ENCODE measurements around the gene NFATC4. TPM values are rescaled to one million over a fixed set of nuclear protein-coding genes. Genes with fewer than 3 reads are reported as not detected.

The NFATC4 gene
- total RNA-seq, 1 experiment from 2014 or later = 0.44 TPM

DNA sequence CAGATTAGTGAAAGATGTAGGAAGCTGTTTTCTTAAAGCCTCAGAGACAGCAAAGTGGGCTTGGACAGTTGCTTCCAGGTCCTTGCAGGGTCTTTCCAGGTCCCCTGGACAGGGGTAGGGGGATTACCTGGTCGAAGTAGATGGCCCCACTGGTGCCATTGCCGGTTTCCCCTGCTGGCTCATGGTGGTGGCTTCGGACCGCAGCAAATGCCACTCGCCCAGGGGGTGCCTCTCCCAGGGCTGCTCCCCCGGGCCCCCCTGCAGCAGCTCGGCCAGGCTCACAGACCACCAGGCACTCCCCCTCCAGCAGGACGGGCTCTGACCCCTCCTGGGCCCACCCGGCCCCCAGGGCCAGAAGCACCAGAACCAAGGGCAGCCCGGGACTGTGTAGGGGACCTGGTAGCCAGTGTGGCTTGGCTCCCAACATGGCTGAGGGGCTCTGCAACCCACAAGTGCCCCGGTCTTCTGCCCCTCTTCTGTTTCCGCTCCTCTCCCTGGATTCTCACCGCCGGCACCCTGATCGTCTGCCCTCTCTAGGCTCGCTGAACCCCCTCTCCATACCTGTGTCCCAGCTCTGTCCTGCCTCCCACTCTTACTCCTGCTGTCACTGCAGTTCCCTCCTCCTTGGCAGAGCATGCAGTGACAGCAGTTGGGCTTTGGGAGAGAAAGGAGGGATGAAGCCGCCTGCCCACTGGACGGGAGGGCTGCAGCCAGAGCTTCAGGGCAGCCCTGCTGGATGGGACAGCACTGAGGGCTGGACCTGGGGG lies 60.8 kb downstream of the NFATC4 start:
- DNase-seq (ENCODE audit: low read depth) = no peak

Other genes starting within 250 kb of the NFATC4 start
- 0.27 TPM in 1 of 2 replicates, not detected in the other for gene FITM1, start 237.5 kb upstream of the NFATC4 start, total RNA-seq (2014; rRNA removed; shearing (Covaris generic))
- gene PSME1, start 232.0 kb upstream of the NFATC4 start, total RNA-seq (2014; rRNA removed; shearing (Covaris generic)) = 358 and 437 TPM in 2 replicates
- gene EMC9, start 226.6 kb upstream of the NFATC4 start, total RNA-seq (2014; rRNA removed; shearing (Covaris generic)) = 30.1 and 30.6 TPM in 2 replicates
- 342 and 389 TPM in 2 replicates for gene PSME2, start 221.6 kb upstream of the NFATC4 start, total RNA-seq (2014; rRNA removed; shearing (Covaris generic))
- 64.9 and 68.0 TPM in 2 replicates for gene RNF31, start 220.7 kb upstream of the NFATC4 start, total RNA-seq (2014; rRNA removed; shearing (Covaris generic))
- 153 and 160 TPM in 2 replicates for gene IRF9, start 206.9 kb upstream of the NFATC4 start, total RNA-seq (2014; rRNA removed; shearing (Covaris generic))
- gene REC8, start 196.1 kb upstream of the NFATC4 start, total RNA-seq (2014; rRNA removed; shearing (Covaris generic)) = 1.3 and 4.8 TPM in 2 replicates
- 26.8 and 141 TPM in 2 replicates for gene IPO4, start 179.4 kb upstream of the NFATC4 start, total RNA-seq (2014; rRNA removed; shearing (Covaris generic))
- gene TM9SF1, start 172.7 kb upstream of the NFATC4 start, total RNA-seq (2014; rRNA removed; shearing (Covaris generic)) = 132 and 141 TPM in 2 replicates
- gene TSSK4, start 162.5 kb upstream of the NFATC4 start, total RNA-seq (2014; rRNA removed; shearing (Covaris generic)) = not detected in 2 replicates
- 36.5 and 44.8 TPM in 2 replicates for gene CHMP4A, start 154.7 kb upstream of the NFATC4 start, total RNA-seq (2014; rRNA removed; shearing (Covaris generic))
- gene MDP1, start 152.1 kb upstream of the NFATC4 start, total RNA-seq (2014; rRNA removed; shearing (Covaris generic)) = 16.9 and 23.4 TPM in 2 replicates
- gene NEDD8, start 135.8 kb upstream of the NFATC4 start, total RNA-seq (2014; rRNA removed; shearing (Covaris generic)) = 335 and 388 TPM in 2 replicates
- gene GMPR2, start 135.3 kb upstream of the NFATC4 start, total RNA-seq (2014; rRNA removed; shearing (Covaris generic)) = 85.6 and 114 TPM in 2 replicates
- gene TINF2, start 125.6 kb upstream of the NFATC4 start, total RNA-seq (2014; rRNA removed; shearing (Covaris generic)) = 45.9 and 58.1 TPM in 2 replicates
- 0.05 and 0.12 TPM in 2 replicates for gene TGM1, start 105.0 kb upstream of the NFATC4 start, total RNA-seq (2014; rRNA removed; shearing (Covaris generic))
- 15.4 and 17.7 TPM in 2 replicates for gene RABGGTA, start 96.6 kb upstream of the NFATC4 start, total RNA-seq (2014; rRNA removed; shearing (Covaris generic))
- 15.4 and 20.9 TPM in 2 replicates for gene DHRS1, start 68.4 kb upstream of the NFATC4 start, total RNA-seq (2014; rRNA removed; shearing (Covaris generic))
- gene NOP9, start 68.3 kb upstream of the NFATC4 start, total RNA-seq (2014; rRNA removed; shearing (Covaris generic)) = 8.9 and 14.0 TPM in 2 replicates
- gene CIDEB, start 60.2 kb upstream of the NFATC4 start, total RNA-seq (2014; rRNA removed; shearing (Covaris generic)) = not detected in 2 replicates
- 0.64 and 1.2 TPM in 2 replicates for gene LTB4R2, start 58.0 kb upstream of the NFATC4 start, total RNA-seq (2014; rRNA removed; shearing (Covaris generic))
- gene LTB4R, start 56.7 kb upstream of the NFATC4 start, total RNA-seq (2014; rRNA removed; shearing (Covaris generic)) = 0.98 and 1.9 TPM in 2 replicates
- gene ADCY4, start 33.1 kb upstream of the NFATC4 start, total RNA-seq (2014; rRNA removed; shearing (Covaris generic)) = not detected in 2 replicates
- gene RIPK3, start 28.2 kb upstream of the NFATC4 start, total RNA-seq (2014; rRNA removed; shearing (Covaris generic)) = not detected in 2 replicates
- gene NYNRIN, start 30.8 kb downstream of the NFATC4 start, total RNA-seq (2014; rRNA removed; shearing (Covaris generic)) = not detected in 2 replicates
- 0.15 and 1.2 TPM in 2 replicates for gene CBLN3, start 61.5 kb downstream of the NFATC4 start, total RNA-seq (2014; rRNA removed; shearing (Covaris generic))
- 12.9 and 18.4 TPM in 2 replicates for gene KHNYN, start 61.8 kb downstream of the NFATC4 start, total RNA-seq (2014; rRNA removed; shearing (Covaris generic))
- 12.4 and 13.2 TPM in 2 replicates for gene SDR39U1, start 74.6 kb downstream of the NFATC4 start, total RNA-seq (2014; rRNA removed; shearing (Covaris generic))
- not detected in 2 replicates for gene CMA1, start 140.1 kb downstream of the NFATC4 start, total RNA-seq (2014; rRNA removed; shearing (Covaris generic))
- not detected in 2 replicates for gene CTSG, start 208.1 kb downstream of the NFATC4 start, total RNA-seq (2014; rRNA removed; shearing (Covaris generic))
- not detected in 2 replicates for gene GZMH, start 241.5 kb downstream of the NFATC4 start, total RNA-seq (2014; rRNA removed; shearing (Covaris generic))

Data from M059J (cell line).